BJ (cell line): ENCODE data around the gene FIBCD1. TPM values are rescaled to one million over a fixed set of nuclear protein-coding genes. Genes with fewer than 3 reads are reported as not detected.
A peak's percentile ranks its signal among the peaks of the same experiment; 100 is the strongest.

ENCODE experiments used
- CTCF ChIA-PET: fragments of 350-600 bp; formaldehyde crosslinking; extraction: SDS; loops from one replicate; lab custom pipeline; 2021; ENCODE audit warnings: antibody characterized with exemption, inconsistent platforms; lab: Yijun Ruan, JAX
- POLR2A ChIA-PET: fragments of 300-600 bp; sonication (Branson Sonifier 250); formaldehyde crosslinking; extraction: SDS; loops from one replicate; lab custom pipeline; 2021; ENCODE audit warnings: antibody characterized with exemption; lab: Charles Lee
- DNase-seq: peaks from one replicate; pipeline ENCODE4 v3.0.0-alpha.2; 2011; ENCODE audit warnings: low read depth
- H3K27me3 ChIP-seq: 2 replicates; pipeline ENCODE4 v1.6.0; 2011; ENCODE audit warnings: low read length; ENCODE audit not compliant: control insufficient read depth, insufficient read depth
- H3K36me3 ChIP-seq: 2 replicates; pipeline ENCODE4 v1.5.1; 2011; ENCODE audit warnings: low read length; ENCODE audit not compliant: control insufficient read depth, insufficient read depth
- H3K4me3 ChIP-seq: 2 replicates; pipeline ENCODE4 v1.5.1; 2011; ENCODE audit warnings: low read depth, mild to moderate bottlenecking, control low read depth, low read length
- CTCF ChIP-seq: IDR thresholded peaks from 2 replicates; pipeline ENCODE4 v1.5.1; 2011; ENCODE audit warnings: low read depth, mild to moderate bottlenecking, control low read depth, inconsistent platforms, low read length, moderate library complexity; ENCODE audit not compliant: insufficient read depth
- polyA plus RNA-seq: library from polyadenylated mRNA; depleted of rRNA; stranded (reverse); fragments of >200 nt; gene quantifications from 2 replicates; pipeline ENCODE4 v1.2.3, GENCODE V29; 2011

FIBCD1 gene
- polyA plus RNA-seq, 1 experiment: 1.4 TPM

GRCh38 chr9:130894546-130894945 is 44.5 kb downstream of the FIBCD1 start:
- CTCF ChIA-PET: interaction anchor here (1.2 to 1.6 kb wide), 4 partner anchors 24 to 163 kb away, joined by 4 to 7 read pairs (median 6); no protein-coding TSS in a partner anchor
- no peak for DNase-seq
- Histone ChIP-seq H3K4me3 (no peak overlapping the region), H3K27me3 (no peaks in the 10 kb centered on the region), H3K36me3 (peaks cover 10% of the 10 kb centered on the region)
- no peak for TF ChIP-seq CTCF
- POLR2A ChIA-PET: no interaction called here

- no peak for DNase-seq
- CTCF ChIA-PET: interaction anchor here (0.9 to 1.6 kb wide), 5 partner anchors 52 to 164 kb away, joined by 4 to 7 read pairs (median 4); no protein-coding TSS in a partner anchor
- POLR2A ChIA-PET: no interaction called here
These were observed 45.5 kb downstream of the FIBCD1 start for GRCh38 chr9:130893341-130894101.

GRCh38 chr9:130892477-130893304 is 46.4 kb downstream of the FIBCD1 start:
- CTCF ChIA-PET: interaction anchor here (0.9 to 5.0 kb wide), 6 partner anchors 26 to 154 kb away, joined by 3 to 18 read pairs (median 6); no protein-coding TSS in a partner anchor
- peaks cover 20% of the 10 kb centered on the region for H3K36me3 ChIP-seq
- TF ChIP-seq CTCF: no peak

More at GRCh38 chr9:130893341-130894101, 45.5 kb downstream of the FIBCD1 start:
- peaks cover 13% of the 10 kb centered on the region for H3K36me3 ChIP-seq
- H3K27me3 ChIP-seq: no peaks in the 10 kb centered on the region
- peak; percentile 40 for TF ChIP-seq CTCF
- H3K4me3 ChIP-seq: no peak overlapping the region

GRCh38 chr9:130891688-130892476 is 47.2 kb downstream of the FIBCD1 start:
- no peak for TF ChIP-seq CTCF
- no peak overlapping the region for H3K4me3 ChIP-seq
- H3K27me3 ChIP-seq: no peaks in the 10 kb centered on the region
- POLR2A ChIA-PET: no interaction called here
- peaks cover 25% of the 10 kb centered on the region for H3K36me3 ChIP-seq
- no peak for DNase-seq
- CTCF ChIA-PET: interaction anchor here (1.2 to 5.0 kb wide), 4 partner anchors 20 to 155 kb away, joined by 3 to 18 read pairs (median 6); no protein-coding TSS in a partner anchor

More at GRCh38 chr9:130892477-130893304, 46.4 kb downstream of the FIBCD1 start:
- Histone ChIP-seq H3K4me3 (no peak overlapping the region), H3K27me3 (no peaks in the 10 kb centered on the region)
- POLR2A ChIA-PET: no interaction called here
- DNase-seq: no peak
